Lower lobe of right lung (tissue), 2 donors: ENCODE data around the gene MRPS15. TPM values are rescaled to one million over a fixed set of nuclear protein-coding genes. Genes with fewer than 3 reads are reported as not detected.
"Not testable (repeated sequence)": the region's sequence is repeated elsewhere in the genome, so short reads cannot be mapped to it uniquely, and the experiment has no call there.

Source experiments
- ATAC-seq, 2 donors: fragments of 200-7000 bp; cut with Tn5 transposase; one replicate each; pipeline ENCODE4 v1.9.1; 2020 to 2022; ENCODE audit warnings: mild to moderate bottlenecking in 2 of 2, moderate library complexity in 2 of 2
- DNase-seq: peaks from one replicate; pipeline ENCODE4 v3.0.0-alpha.2; 2020
- H3K27ac ChIP-seq: fragments of 200-600 bp; one replicate; pipeline ENCODE4 v1.8.0; 2022
- H3K27me3 ChIP-seq: fragments of 200-600 bp; one replicate; pipeline ENCODE4 v1.8.0; 2022; ENCODE audit warnings: low read depth
- H3K36me3 ChIP-seq: fragments of 200-600 bp; one replicate; pipeline ENCODE4 v1.8.0; 2022; ENCODE audit warnings: mild to moderate bottlenecking
- H3K4me1 ChIP-seq: fragments of 200-600 bp; one replicate; pipeline ENCODE4 v1.8.0; 2022
- H3K4me3 ChIP-seq: fragments of 200-600 bp; one replicate; pipeline ENCODE4 v1.8.0; 2022; ENCODE audit warnings: mild to moderate bottlenecking
- H3K9me3 ChIP-seq: fragments of 200-600 bp; one replicate; pipeline ENCODE4 v1.8.0; 2022
- intact Hi-C: fragments of 100-400 bp; cut with DNase I; formaldehyde crosslinking; loops from one replicate; pipeline ENCODE4 v1.11.0; 2022
- total RNA-seq: library from RNA; stranded (reverse); fragmentation: NEBNext Ultra II Directional; extraction: Animal tissue kit (Norgen Biotek cat#: 25700); gene quantifications from one replicate; pipeline ENCODE4 v1.2.1, GENCODE V29; 2021
- TF ChIP-seq, protein P1 (sequence below): fragments of 200-600 bp; IDR thresholded peaks from one replicate; pipeline ENCODE4 v1.8.0; 2022; ENCODE audit warnings: antibody characterized with exemption, mild to moderate bottlenecking
- donor health status: DM: no; HTN: yes; CAD: no; lungs with severe emphysema.

The MRPS15 gene
- total RNA-seq, 1 donor from 2014 or later = 59.4 TPM

GRCh38 chr1:36497207-36497606 lies 33.0 kb upstream of the MRPS15 start:
- H3K4me3 ChIP-seq = no peak overlapping the region

GRCh38 chr1:36494971-36495370 lies 30.8 kb upstream of the MRPS15 start:
- H3K36me3 ChIP-seq = no peaks in the 10 kb centered on the region
- no peaks in the 10 kb centered on the region for H3K27me3 ChIP-seq
- H3K27ac ChIP-seq = no peak overlapping the region
- DNase-seq = no peak
- TF ChIP-seq, protein P1, sequence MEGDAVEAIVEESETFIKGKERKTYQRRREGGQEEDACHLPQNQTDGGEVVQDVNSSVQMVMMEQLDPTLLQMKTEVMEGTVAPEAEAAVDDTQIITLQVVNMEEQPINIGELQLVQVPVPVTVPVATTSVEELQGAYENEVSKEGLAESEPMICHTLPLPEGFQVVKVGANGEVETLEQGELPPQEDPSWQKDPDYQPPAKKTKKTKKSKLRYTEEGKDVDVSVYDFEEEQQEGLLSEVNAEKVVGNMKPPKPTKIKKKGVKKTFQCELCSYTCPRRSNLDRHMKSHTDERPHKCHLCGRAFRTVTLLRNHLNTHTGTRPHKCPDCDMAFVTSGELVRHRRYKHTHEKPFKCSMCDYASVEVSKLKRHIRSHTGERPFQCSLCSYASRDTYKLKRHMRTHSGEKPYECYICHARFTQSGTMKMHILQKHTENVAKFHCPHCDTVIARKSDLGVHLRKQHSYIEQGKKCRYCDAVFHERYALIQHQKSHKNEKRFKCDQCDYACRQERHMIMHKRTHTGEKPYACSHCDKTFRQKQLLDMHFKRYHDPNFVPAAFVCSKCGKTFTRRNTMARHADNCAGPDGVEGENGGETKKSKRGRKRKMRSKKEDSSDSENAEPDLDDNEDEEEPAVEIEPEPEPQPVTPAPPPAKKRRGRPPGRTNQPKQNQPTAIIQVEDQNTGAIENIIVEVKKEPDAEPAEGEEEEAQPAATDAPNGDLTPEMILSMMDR = no peak
- H3K4me3 ChIP-seq = no peak overlapping the region
- intact Hi-C loops = no loop called here
- H3K4me1 ChIP-seq = no peaks in the 10 kb centered on the region
- ATAC-seq = no peak
- no peaks in the 10 kb centered on the region for H3K9me3 ChIP-seq

More at GRCh38 chr1:36497207-36497606, 33.0 kb upstream of the MRPS15 start:
- ATAC-seq (no peak), DNase-seq (no peak)
- intact Hi-C loops = no loop called here
- TF ChIP-seq, protein P1 = no peak
- Histone ChIP-seq H3K9me3 (no peaks in the 10 kb centered on the region), H3K36me3 (no peaks in the 10 kb centered on the region), H3K27ac (no peak overlapping the region), H3K4me1 (no peaks in the 10 kb centered on the region), H3K27me3 (no peaks in the 10 kb centered on the region)

DNA sequence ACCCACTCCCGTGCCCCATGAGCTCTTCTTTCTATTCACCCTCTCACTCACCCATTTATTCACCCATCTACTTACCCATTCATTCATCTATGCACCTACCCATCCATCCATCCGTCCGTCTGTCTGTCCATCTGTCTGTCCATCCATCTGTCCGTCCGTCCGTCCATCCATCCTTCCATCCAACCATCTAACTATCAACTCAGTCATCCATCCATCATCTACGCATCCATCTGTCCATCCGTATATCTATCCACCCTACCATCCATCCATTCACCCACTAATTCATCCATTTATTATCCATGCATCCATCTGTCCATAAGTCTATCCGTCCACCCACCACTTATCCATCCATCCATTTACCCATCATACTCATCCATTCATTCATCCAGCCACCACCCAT lies 29.3 kb upstream of the MRPS15 start:
- no peak for DNase-seq
- intact Hi-C loops = no loop called here
- no peak overlapping the region for H3K27ac ChIP-seq

DNA sequence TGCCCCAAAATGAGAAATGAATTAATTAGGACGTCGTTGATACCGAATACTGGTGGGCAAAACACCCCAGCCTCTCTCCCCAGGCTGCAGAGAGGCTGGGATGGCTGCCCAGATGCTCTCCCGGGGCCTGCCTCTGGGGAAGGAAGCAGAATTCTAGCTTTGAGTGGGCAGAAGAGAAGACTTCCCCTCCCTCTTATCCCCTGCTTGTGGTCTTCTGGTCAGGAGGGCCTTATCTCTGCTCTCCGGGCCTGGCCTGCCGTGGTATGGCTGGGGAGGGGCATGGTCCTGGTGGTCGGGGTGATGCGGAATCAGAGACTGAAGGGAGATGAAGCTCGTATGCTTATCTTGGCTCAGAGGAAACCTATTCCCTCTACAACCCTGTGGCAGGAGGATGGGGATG lies 28.3 kb upstream of the MRPS15 start:
- Histone ChIP-seq H3K4me1 (peaks cover 3% of the 10 kb centered on the region), H3K36me3 (no peaks in the 10 kb centered on the region), H3K9me3 (no peaks in the 10 kb centered on the region), H3K4me3 (no peak overlapping the region), H3K27me3 (no peaks in the 10 kb centered on the region), H3K27ac (no peak overlapping the region)
- no peak for ATAC-seq
- intact Hi-C loops = no loop called here
- DNase-seq = no peak
- TF ChIP-seq, protein P1 = no peak

More for the DNA sequence above, 29.3 kb upstream of the MRPS15 start:
- H3K36me3 ChIP-seq = no peaks in the 10 kb centered on the region
- TF ChIP-seq, protein P1 = no peak
- ATAC-seq = no peak
- H3K4me3 ChIP-seq = no peak overlapping the region
- H3K9me3 ChIP-seq = no peaks in the 10 kb centered on the region
- no peaks in the 10 kb centered on the region for H3K4me1 ChIP-seq
- no peaks in the 10 kb centered on the region for H3K27me3 ChIP-seq

DNA sequence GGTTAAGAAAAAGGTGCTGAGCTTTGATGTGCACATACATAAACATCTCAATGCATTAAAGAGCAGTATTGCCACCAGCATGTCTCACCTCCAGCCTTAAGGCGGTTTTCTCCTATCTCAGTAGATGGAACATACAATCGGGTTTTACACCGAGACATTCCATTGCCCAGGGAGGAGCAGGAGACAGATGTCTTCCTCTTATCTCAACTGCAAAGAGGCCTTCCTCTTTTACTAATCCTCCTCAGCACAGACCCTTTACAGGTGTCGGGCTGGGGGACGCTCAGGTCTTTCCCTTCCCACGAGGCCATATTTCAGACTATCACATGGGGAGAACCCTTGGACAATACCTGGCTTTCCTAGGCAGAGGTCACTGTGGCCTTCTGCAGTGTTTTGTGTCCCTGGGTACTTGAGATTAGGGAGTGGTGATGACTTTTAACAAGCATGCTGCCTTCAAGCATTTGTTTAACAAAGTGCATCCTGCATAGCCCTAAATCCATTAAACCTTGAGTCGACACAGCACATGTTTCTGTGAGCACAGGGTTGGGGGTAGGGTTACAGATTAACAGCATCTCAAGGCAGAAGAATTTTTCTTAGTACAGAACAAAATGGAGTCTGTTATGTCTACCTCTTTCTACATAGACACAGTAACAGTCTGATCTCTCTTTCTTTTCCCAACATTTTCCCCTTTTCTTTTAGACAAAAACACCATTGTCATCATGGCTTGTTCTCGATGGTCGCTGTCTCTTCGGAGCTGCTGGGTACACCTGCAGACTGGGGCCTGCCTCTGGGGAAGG lies 25.3 kb upstream of the MRPS15 start:
- H3K36me3 ChIP-seq, H3K4me3 ChIP-seq, H3K27ac ChIP-seq, ATAC-seq, intact Hi-C loops, H3K27me3 ChIP-seq, H3K9me3 ChIP-seq, DNase-seq: not testable (repeated sequence)
- peaks cover 22% of the 10 kb centered on the region for H3K4me1 ChIP-seq

DNA sequence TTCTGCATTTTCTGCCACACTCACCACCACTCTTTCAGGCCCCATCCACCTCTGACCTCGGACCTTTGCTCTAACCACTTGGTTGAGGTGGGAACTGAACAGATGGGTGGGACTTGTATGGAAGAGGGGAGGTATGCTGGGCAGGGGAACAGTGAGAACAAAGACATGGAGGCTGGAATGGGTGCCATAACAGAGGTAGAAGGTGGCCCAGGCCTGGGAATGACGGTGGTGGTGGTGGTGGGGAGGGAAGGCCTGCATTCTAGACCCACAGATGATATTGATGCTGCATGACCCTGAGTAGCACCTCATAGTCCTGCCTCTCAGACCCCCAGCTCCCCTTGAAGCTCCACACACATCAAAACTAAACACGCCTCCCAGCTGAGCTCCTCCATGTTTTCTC lies 23.7 kb upstream of the MRPS15 start:
- intact Hi-C loops = no loop called here
- Histone ChIP-seq H3K9me3 (no peaks in the 10 kb centered on the region), H3K27ac (peak overlapping the region; percentile 80), H3K36me3 (no peaks in the 10 kb centered on the region), H3K4me1 (peaks cover 28% of the 10 kb centered on the region), H3K4me3 (no peak overlapping the region), H3K27me3 (no peaks in the 10 kb centered on the region)
- TF ChIP-seq, protein P1 = no peak
- DNase-seq (no peak), ATAC-seq (no peak)

DNA sequence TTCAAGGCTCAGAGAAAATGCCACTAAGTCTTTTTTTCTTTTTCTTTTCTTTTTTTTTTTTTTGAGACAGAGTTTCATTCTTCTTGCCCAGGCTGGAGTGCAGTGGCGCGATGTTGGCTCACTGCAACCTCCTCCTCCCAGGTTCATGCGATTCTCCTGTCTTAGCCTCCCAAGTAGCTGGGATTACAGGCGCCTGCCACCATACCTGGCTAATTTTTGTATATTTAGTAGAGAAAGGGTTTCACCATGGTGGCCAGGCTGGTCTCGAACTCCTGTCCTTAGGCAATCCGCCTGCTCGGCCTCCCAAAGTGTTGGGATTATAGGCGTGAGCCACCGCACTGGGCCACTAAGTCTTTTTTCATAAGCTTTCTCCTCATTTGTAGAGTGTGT lies 23.1 kb upstream of the MRPS15 start:
- H3K27ac ChIP-seq = peak overlapping the region; percentile 80
- H3K4me3 ChIP-seq, DNase-seq, intact Hi-C loops, H3K27me3 ChIP-seq, H3K9me3 ChIP-seq, H3K36me3 ChIP-seq, ATAC-seq: not testable (repeated sequence)
- peaks cover 34% of the 10 kb centered on the region for H3K4me1 ChIP-seq
